GF-D8 (cell line): Measurements from ENCODE around the gene SESN2.

Experiments
- DNase-seq: peaks from one replicate; lab custom pipeline; 2025; lab: John Stamatoyannopoulos, UW

SESN2 gene

GRCh38 chr1:28249013-28249865 lies 10.1 kb upstream of the SESN2 start:
- DNase-seq = peak; percentile 57

- DNase-seq = no peak
Observed at GRCh38 chr1:28249866-28250295, 9.4 kb upstream of the SESN2 start.

- peak; percentile 52 for DNase-seq
Observed at GRCh38 chr1:28256197-28256827, 3.0 kb upstream of the SESN2 start.

- no peak for DNase-seq
Observed at GRCh38 chr1:28257736-28258135, 1.6 kb upstream of the SESN2 start.

GRCh38 chr1:28258628-28259251 lies 578 bp upstream of the SESN2 start:
- no peak for DNase-seq

- no peak for DNase-seq
Observed at GRCh38 chr1:28259934-28260802, 850 bp downstream of the SESN2 start.

- no peak for DNase-seq
Observed at GRCh38 chr1:28260803-28261174, 1.5 kb downstream of the SESN2 start.

GRCh38 chr1:28264897-28265296 lies 5.6 kb downstream of the SESN2 start:
- DNase-seq = no peak

GRCh38 chr1:28265577-28265976 lies 6.3 kb downstream of the SESN2 start:
- no peak for DNase-seq

- no peak for DNase-seq
Observed at GRCh38 chr1:28266920-28267322, 7.6 kb downstream of the SESN2 start.

- no peak for DNase-seq
Observed at GRCh38 chr1:28267633-28268032, 8.3 kb downstream of the SESN2 start.

- no peak for DNase-seq
Observed at GRCh38 chr1:28269529-28269928, 10.2 kb downstream of the SESN2 start.

GRCh38 chr1:28272215-28272852 lies 13.0 kb downstream of the SESN2 start:
- no peak for DNase-seq

- no peak for DNase-seq
Observed at GRCh38 chr1:28273216-28273860, 14.0 kb downstream of the SESN2 start.

- no peak for DNase-seq
Observed at GRCh38 chr1:28278763-28279162, 19.4 kb downstream of the SESN2 start.

- no peak for DNase-seq
Observed at GRCh38 chr1:28279721-28280120, 20.4 kb downstream of the SESN2 start.

- DNase-seq = no peak
Observed at GRCh38 chr1:28280501-28280900, 21.2 kb downstream of the SESN2 start.

- DNase-seq = no peak
Observed at GRCh38 chr1:28280977-28281381, 21.7 kb downstream of the SESN2 start.

GRCh38 chr1:28281608-28282425 lies 22.5 kb downstream of the SESN2 start:
- DNase-seq = no peak
